Fibroblast of the conjunctiva (primary cell): Measurements from ENCODE around the gene HOXC9.

Experiments
- DNase-seq: peaks from one replicate; pipeline ENCODE4 v3.0.0-alpha.2; 2010; ENCODE audit warnings: low read depth

Gene HOXC9

GRCh38 chr12:54015018-54015931, 15.3 kb downstream of the HOXC9 start:
- DNase-seq, result no peak

- DNase-seq, result no peak
Measured at GRCh38 chr12:54016051-54016450, 16.1 kb downstream of the HOXC9 start.

GRCh38 chr12:54016478-54016964, 16.6 kb downstream of the HOXC9 start:
- DNase-seq, result no peak

- DNase-seq, result no peak
Measured at GRCh38 chr12:54017027-54017788, 17.2 kb downstream of the HOXC9 start.

- no peak for DNase-seq
Measured at GRCh38 chr12:54017878-54018467, 18.0 kb downstream of the HOXC9 start.

GRCh38 chr12:54018468-54018984, 18.6 kb downstream of the HOXC9 start:
- DNase-seq, result no peak

- DNase-seq, result no peak
Measured at GRCh38 chr12:54019091-54019811, 19.3 kb downstream of the HOXC9 start.

- no peak for DNase-seq
Measured at GRCh38 chr12:54019924-54020590, 20.1 kb downstream of the HOXC9 start.

- DNase-seq, result no peak
Measured at GRCh38 chr12:54020591-54021405, 20.8 kb downstream of the HOXC9 start.

GRCh38 chr12:54021432-54022013, 21.6 kb downstream of the HOXC9 start:
- DNase-seq, result no peak

- DNase-seq, result no peak
Measured at GRCh38 chr12:54022960-54023884, 23.3 kb downstream of the HOXC9 start.

GRCh38 chr12:54024127-54024526, 24.2 kb downstream of the HOXC9 start:
- no peak for DNase-seq

- no peak for DNase-seq
Measured at GRCh38 chr12:54024581-54025305, 24.8 kb downstream of the HOXC9 start.

GRCh38 chr12:54025499-54026405, 25.8 kb downstream of the HOXC9 start:
- DNase-seq, result no peak

- no peak for DNase-seq
Measured at GRCh38 chr12:54026640-54027441, 26.9 kb downstream of the HOXC9 start.

GRCh38 chr12:54027442-54027786, 27.5 kb downstream of the HOXC9 start:
- DNase-seq, result no peak
